GM23338 (cell line): Measurements from ENCODE around the gene SCGB2B2. TPM values are rescaled to one million over a fixed set of nuclear protein-coding genes. Genes with fewer than 3 reads are reported as not detected.

Experiments
- ATAC-seq: fragments of 200-7000 bp; cut with Tn5 transposase; 3 replicates; pipeline ENCODE4 v1.9.1; 2020
- DNase-seq: peaks from one replicate; pipeline ENCODE4 v3.0.0-alpha.2; 2015; ENCODE audit warnings: low spot score
- H2AFZ ChIP-seq: fragments of 200-600 bp; sonication (generic); 2 replicates; pipeline ENCODE4 v1.8.0; 2016; ENCODE audit warnings: antibody characterized with exemption, mild to moderate bottlenecking, moderate library complexity
- H3F3A ChIP-seq: fragments of 200-600 bp; sonication (generic); replicated peaks from 2 replicates; pipeline ENCODE4 v1.8.0; 2017; ENCODE audit warnings: antibody characterized with exemption, mixed run types, low read depth
- H3K27ac ChIP-seq: fragments of 200-600 bp; sonication (generic); 2 replicates; pipeline ENCODE4 v1.6.1; 2016; ENCODE audit warnings: low read depth
- H3K27me3 ChIP-seq: fragments of 200-600 bp; sonication (generic); 2 replicates; pipeline ENCODE4 v1.8.0; 2016; ENCODE audit warnings: mild to moderate bottlenecking, mixed run types, moderate library complexity; ENCODE audit not compliant: insufficient read depth
- H3K36me3 ChIP-seq: fragments of 200-600 bp; sonication (generic); 2 replicates; pipeline ENCODE4 v1.8.0; 2016; ENCODE audit warnings: mild to moderate bottlenecking; ENCODE audit not compliant: insufficient read depth
- H3K4me1 ChIP-seq: fragments of 200-600 bp; sonication (generic); 2 replicates; pipeline ENCODE4 v1.8.0; 2016; ENCODE audit warnings: mild to moderate bottlenecking, moderate library complexity; ENCODE audit not compliant: insufficient read depth
- H3K4me2 ChIP-seq: fragments of 200-600 bp; sonication (generic); 2 replicates; pipeline ENCODE4 v1.7.1; 2017; ENCODE audit warnings: mixed run types
- H3K4me3 ChIP-seq: fragments of 200-600 bp; sonication (generic); 2 replicates; pipeline ENCODE4 v1.6.1; 2016; ENCODE audit warnings: mixed run types
- H3K79me2 ChIP-seq: fragments of 200-600 bp; sonication (generic); replicated peaks from 2 replicates; pipeline ENCODE4 v1.8.0; 2017; ENCODE audit warnings: mild to moderate bottlenecking; ENCODE audit not compliant: insufficient read depth
- H3K9me2 ChIP-seq: fragments of 200-600 bp; sonication (generic); 2 replicates; pipeline ENCODE4 v1.8.0; 2017; ENCODE audit not compliant: insufficient read depth
- H4K20me1 ChIP-seq: fragments of 200-600 bp; sonication (generic); replicated peaks from 2 replicates; pipeline ENCODE4 v1.8.0; 2017; ENCODE audit warnings: mild to moderate bottlenecking; ENCODE audit not compliant: insufficient read depth
- H3K27ac Mint-ChIP-seq: 2 replicates; pipeline ENCODE4 v1.8.0; 2020; ENCODE audit warnings: inconsistent platforms, mild to moderate bottlenecking, moderate library complexity, mixed read lengths
- H3K27me3 Mint-ChIP-seq: 3 replicates; pipeline ENCODE4 v1.8.0; 2022; ENCODE audit warnings: low read depth, mild to moderate bottlenecking, moderate library complexity, mixed read lengths, inconsistent platforms; ENCODE audit not compliant: insufficient read depth, poor library complexity
- H3K36me3 Mint-ChIP-seq: 3 replicates; pipeline ENCODE4 v1.8.0; 2021; ENCODE audit warnings: low read depth, mild to moderate bottlenecking, inconsistent platforms, moderate library complexity, mixed read lengths
- H3K4me1 Mint-ChIP-seq: 3 replicates; pipeline ENCODE4 v1.8.0; 2020; ENCODE audit warnings: mild to moderate bottlenecking, inconsistent platforms, mixed read lengths
- H3K4me3 Mint-ChIP-seq: 3 replicates; pipeline ENCODE4 v1.8.0; 2021; ENCODE audit warnings: moderate library complexity, mild to moderate bottlenecking, inconsistent platforms, mixed read lengths
- H3K9me3 Mint-ChIP-seq: 3 replicates; pipeline ENCODE4 v1.8.0; 2020; ENCODE audit warnings: moderate library complexity, mild to moderate bottlenecking, inconsistent platforms, mixed read lengths
- CREB1 ChIP-seq: fragments of 250-450 bp; sonication (Bioruptor Pico); IDR thresholded peaks from 2 replicates; pipeline ENCODE4 v1.5.0; 2020; ENCODE audit warnings: low read depth, mild to moderate bottlenecking, moderate library complexity
- CTCF ChIP-seq, 2 experiments: fragments of 200-600 bp in 1 of 2; sonication (generic) in 1 of 2; conservative IDR thresholded peaks; 2 replicates each; pipeline versions ENCODE4 v1.5.1 to v1.6.1; 2016 to 2017; ENCODE audit warnings: antibody characterized with exemption in 2 of 2, low read depth in 2 of 2, mild to moderate bottlenecking in 2 of 2, moderate library complexity in 1 of 2
- ETS1 ChIP-seq: IDR thresholded peaks from 2 replicates; pipeline ENCODE4 v1.6.1; 2016; ENCODE audit warnings: antibody characterized with exemption
- EZH2 ChIP-seq: fragments of 200-600 bp; sonication (generic); IDR thresholded peaks from one replicate; pipeline ENCODE4 v1.8.0; 2017; ENCODE audit warnings: antibody characterized with exemption, mild to moderate bottlenecking, low read depth; ENCODE audit not compliant: unreplicated experiment
- EZH2phosphoT487 ChIP-seq: fragments of 200-600 bp; sonication (generic); IDR thresholded peaks from one replicate; pipeline ENCODE4 v1.8.1; 2018; ENCODE audit warnings: antibody characterized with exemption; ENCODE audit not compliant: unreplicated experiment
- JUNB ChIP-seq: IDR thresholded peaks from one replicate; pipeline ENCODE4 v1.6.1; 2016; ENCODE audit warnings: antibody characterized with exemption; ENCODE audit not compliant: unreplicated experiment
- NANOG ChIP-seq: IDR thresholded peaks from 2 replicates; pipeline ENCODE4 v1.6.1; 2016; ENCODE audit warnings: antibody characterized with exemption, borderline replicate concordance
- POLR2AphosphoS5 ChIP-seq: IDR thresholded peaks from 2 replicates; pipeline ENCODE4 v1.6.1; 2016; ENCODE audit warnings: antibody characterized with exemption, low read depth
- REST ChIP-seq: IDR thresholded peaks from one replicate; pipeline ENCODE4 v1.6.1; 2018; ENCODE audit warnings: antibody characterized with exemption; ENCODE audit not compliant: unreplicated experiment
- STAT1 ChIP-seq: IDR thresholded peaks from one replicate; pipeline ENCODE4 v1.6.1; 2016; ENCODE audit warnings: antibody characterized with exemption; ENCODE audit not compliant: unreplicated experiment
- ZNF114 ChIP-seq: fragments of 250-450 bp; sonication (Bioruptor Pico); IDR thresholded peaks from 2 replicates; pipeline ENCODE4 v1.5.0; 2020; ENCODE audit warnings: mild to moderate bottlenecking, moderate library complexity
- ZNF331 ChIP-seq: fragments of 250-450 bp; sonication (Bioruptor Pico); IDR thresholded peaks from 2 replicates; pipeline ENCODE4 v1.5.0; 2020; ENCODE audit warnings: low read depth, mild to moderate bottlenecking, moderate library complexity
- polyA plus RNA-seq: library from polyadenylated mRNA; unstranded; fragments of >200 nt; fragmentation: Nextera tagmentation; extraction: Ambion mirVana; gene quantifications from 2 replicates; pipeline ENCODE4 v1.2.1, GENCODE V29; 2016
- total RNA-seq: library from RNA; depleted of rRNA; stranded (reverse); fragments of >200 nt; shearing (Covaris generic); gene quantifications from 2 replicates; pipeline ENCODE4 v1.2.3, GENCODE V29; 2014
- TF ChIP-seq, protein P1 (sequence below): fragments of 250-450 bp; sonication (Bioruptor Pico); IDR thresholded peaks from 2 replicates; pipeline ENCODE4 v1.5.0; 2020; ENCODE audit warnings: mild to moderate bottlenecking, moderate library complexity

The SCGB2B2 gene
- total and polyA plus RNA-seq, 2 experiments from 2014 or later = 0.28 TPM; not detected in 1

- peaks cover 46% of the 10 kb centered on the region for H3K9me3 Mint-ChIP-seq
- TF ChIP-seq CREB1 (CRISPR knock-in tag) (no peak), EZH2phosphoT487 (no peak), ZNF331 (no peak), JUNB (no peak), CTCF (conservative IDR thresholded peaks at IDR 0.05; ENCODE audit: low read depth in 2 of 2) (no peak), ZNF114 (CRISPR knock-in tag) (no peak), EZH2 (no peak), NANOG (no peak), REST (no peak), STAT1 (no peak), ETS1 (no peak), POLR2AphosphoS5 (no peak)
- TF ChIP-seq, protein P1, sequence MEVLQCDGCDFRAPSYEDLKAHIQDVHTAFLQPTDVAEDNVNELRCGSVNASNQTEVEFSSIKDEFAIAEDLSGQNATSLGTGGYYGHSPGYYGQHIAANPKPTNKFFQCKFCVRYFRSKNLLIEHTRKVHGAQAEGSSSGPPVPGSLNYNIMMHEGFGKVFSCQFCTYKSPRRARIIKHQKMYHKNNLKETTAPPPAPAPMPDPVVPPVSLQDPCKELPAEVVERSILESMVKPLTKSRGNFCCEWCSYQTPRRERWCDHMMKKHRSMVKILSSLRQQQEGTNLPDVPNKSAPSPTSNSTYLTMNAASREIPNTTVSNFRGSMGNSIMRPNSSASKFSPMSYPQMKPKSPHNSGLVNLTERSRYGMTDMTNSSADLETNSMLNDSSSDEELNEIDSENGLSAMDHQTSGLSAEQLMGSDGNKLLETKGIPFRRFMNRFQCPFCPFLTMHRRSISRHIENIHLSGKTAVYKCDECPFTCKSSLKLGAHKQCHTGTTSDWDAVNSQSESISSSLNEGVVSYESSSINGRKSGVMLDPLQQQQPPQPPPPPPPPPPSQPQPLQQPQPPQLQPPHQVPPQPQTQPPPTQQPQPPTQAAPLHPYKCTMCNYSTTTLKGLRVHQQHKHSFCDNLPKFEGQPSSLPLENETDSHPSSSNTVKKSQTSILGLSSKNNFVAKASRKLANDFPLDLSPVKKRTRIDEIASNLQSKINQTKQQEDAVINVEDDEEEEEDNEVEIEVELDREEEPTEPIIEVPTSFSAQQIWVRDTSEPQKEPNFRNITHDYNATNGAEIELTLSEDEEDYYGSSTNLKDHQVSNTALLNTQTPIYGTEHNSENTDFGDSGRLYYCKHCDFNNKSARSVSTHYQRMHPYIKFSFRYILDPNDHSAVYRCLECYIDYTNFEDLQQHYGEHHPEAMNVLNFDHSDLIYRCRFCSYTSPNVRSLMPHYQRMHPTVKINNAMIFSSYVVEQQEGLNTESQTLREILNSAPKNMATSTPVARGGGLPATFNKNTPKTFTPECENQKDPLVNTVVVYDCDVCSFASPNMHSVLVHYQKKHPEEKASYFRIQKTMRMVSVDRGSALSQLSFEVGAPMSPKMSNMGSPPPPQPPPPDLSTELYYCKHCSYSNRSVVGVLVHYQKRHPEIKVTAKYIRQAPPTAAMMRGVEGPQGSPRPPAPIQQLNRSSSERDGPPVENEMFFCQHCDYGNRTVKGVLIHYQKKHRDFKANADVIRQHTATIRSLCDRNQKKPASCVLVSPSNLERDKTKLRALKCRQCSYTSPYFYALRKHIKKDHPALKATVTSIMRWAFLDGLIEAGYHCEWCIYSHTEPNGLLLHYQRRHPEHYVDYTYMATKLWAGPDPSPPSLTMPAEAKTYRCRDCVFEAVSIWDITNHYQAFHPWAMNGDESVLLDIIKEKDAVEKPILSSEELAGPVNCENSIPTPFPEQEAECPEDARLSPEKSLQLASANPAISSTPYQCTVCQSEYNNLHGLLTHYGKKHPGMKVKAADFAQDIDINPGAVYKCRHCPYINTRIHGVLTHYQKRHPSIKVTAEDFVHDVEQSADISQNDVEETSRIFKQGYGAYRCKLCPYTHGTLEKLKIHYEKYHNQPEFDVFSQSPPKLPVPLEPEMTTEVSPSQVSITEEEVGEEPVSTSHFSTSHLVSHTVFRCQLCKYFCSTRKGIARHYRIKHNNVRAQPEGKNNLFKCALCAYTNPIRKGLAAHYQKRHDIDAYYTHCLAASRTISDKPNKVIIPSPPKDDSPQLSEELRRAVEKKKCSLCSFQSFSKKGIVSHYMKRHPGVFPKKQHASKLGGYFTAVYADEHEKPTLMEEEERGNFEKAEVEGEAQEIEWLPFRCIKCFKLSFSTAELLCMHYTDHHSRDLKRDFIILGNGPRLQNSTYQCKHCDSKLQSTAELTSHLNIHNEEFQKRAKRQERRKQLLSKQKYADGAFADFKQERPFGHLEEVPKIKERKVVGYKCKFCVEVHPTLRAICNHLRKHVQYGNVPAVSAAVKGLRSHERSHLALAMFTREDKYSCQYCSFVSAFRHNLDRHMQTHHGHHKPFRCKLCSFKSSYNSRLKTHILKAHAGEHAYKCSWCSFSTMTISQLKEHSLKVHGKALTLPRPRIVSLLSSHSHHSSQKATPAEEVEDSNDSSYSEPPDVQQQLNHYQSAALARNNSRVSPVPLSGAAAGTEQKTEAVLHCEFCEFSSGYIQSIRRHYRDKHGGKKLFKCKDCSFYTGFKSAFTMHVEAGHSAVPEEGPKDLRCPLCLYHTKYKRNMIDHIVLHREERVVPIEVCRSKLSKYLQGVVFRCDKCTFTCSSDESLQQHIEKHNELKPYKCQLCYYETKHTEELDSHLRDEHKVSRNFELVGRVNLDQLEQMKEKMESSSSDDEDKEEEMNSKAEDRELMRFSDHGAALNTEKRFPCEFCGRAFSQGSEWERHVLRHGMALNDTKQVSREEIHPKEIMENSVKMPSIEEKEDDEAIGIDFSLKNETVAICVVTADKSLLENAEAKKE (CRISPR knock-in tag) = no peak
- Histone ChIP-seq H3K27ac (no peak overlapping the region), H3K36me3 (no peaks in the 10 kb centered on the region), H3K4me3 (no peak overlapping the region), H3K79me2 (no peaks in the 10 kb centered on the region), H2AFZ (no peak overlapping the region), H3K9me2 (no peaks in the 10 kb centered on the region), H4K20me1 (no peaks in the 10 kb centered on the region), H3K4me1 (no peaks in the 10 kb centered on the region), H3K27me3 (no peaks in the 10 kb centered on the region), H3K4me2 (no peak overlapping the region), H3F3A (no peaks in the 10 kb centered on the region)
- DNase-seq = no peak
- ATAC-seq = no peak
- no peaks in the 10 kb centered on the region for H3K4me1 Mint-ChIP-seq
- no peaks in the 10 kb centered on the region for H3K36me3 Mint-ChIP-seq
- no peak overlapping the region for H3K27ac Mint-ChIP-seq
- peaks cover 2% of the 10 kb centered on the region for H3K27me3 Mint-ChIP-seq
- H3K4me3 Mint-ChIP-seq = no peak overlapping the region
These were observed 26.9 kb downstream of the SCGB2B2 start for GRCh38 chr19:34649886-34650543.
